Posterior vena cava (tissue), 2 donors: ENCODE data around the gene DIS3. TPM values are rescaled to one million over a fixed set of nuclear protein-coding genes. Genes with fewer than 3 reads are reported as not detected.
"Not testable (repeated sequence)": the region's sequence is repeated elsewhere in the genome, so short reads cannot be mapped to it uniquely, and the experiment has no call there.

ENCODE experiments used
- DNase-seq: peaks from one replicate; pipeline ENCODE4 v3.0.0-alpha.2; 2020; ENCODE audit warnings: low spot score
- intact Hi-C, 2 donors: fragments of 100-400 bp; cut with DNase I; formaldehyde crosslinking; loops; one replicate each; pipeline versions ENCODE4 v1.14.1 to v1.14.2; 2022 to 2023
- long read RNA-seq, 2 donors: library from polyadenylated mRNA; unstranded; transcript quantifications; one replicate each; pipeline ENCODE4 v2.0.0, GENCODE V29; 2020 to 2021
- total RNA-seq, 2 donors: library from RNA; stranded (reverse); fragmentation: NEBNext Ultra II Directional; extraction: Animal tissue kit (Norgen Biotek cat#: 25700); gene quantifications; one replicate each; pipeline ENCODE4 v1.2.1, GENCODE V29; 2021
- donor health status: DM: yes; HTN: yes; CAD: no.
- donor health status: DM: yes; HTN: yes; CAD: no.

The DIS3 gene
- 10 to 100 TPM; 23.9 to 27.1 TPM for total RNA-seq
- long read RNA-seq, donor 1, full-length matches to known transcripts = 1 of 7 reads
- long read RNA-seq, donor 1, partial matches to known transcripts = 5 of 7 reads
- long read RNA-seq, donor 1, other reads (novel, unspliced or antisense) = 1 of 7 reads
- long read RNA-seq, donor 2, partial matches to known transcripts = 4 of 6 reads
- long read RNA-seq, donor 2, other reads (novel, unspliced or antisense) = 2 of 6 reads

GRCh38 chr13:72781451-72782439 lies at the start of gene DIS3, which contains the start of gene PIBF1:
Gene DIS3 (minus strand): TSS chr13:72781900. CDS start chr13:72781832, 68 bp downstream.
Gene PIBF1 (plus strand): TSS chr13:72782133. CDS start chr13:72783470, 1,337 bp downstream.
- DNase-seq = peak; percentile 99
- intact Hi-C loops = no loop called here

- intact Hi-C loops = no loop called here
- no peak for DNase-seq
Measured at GRCh38 chr13:72823724-72824123, 42.0 kb upstream of the DIS3 start.

GRCh38 chr13:72823081-72823480 lies 41.4 kb upstream of the DIS3 start:
- DNase-seq = no peak
- intact Hi-C loops = no loop called here

DNA sequence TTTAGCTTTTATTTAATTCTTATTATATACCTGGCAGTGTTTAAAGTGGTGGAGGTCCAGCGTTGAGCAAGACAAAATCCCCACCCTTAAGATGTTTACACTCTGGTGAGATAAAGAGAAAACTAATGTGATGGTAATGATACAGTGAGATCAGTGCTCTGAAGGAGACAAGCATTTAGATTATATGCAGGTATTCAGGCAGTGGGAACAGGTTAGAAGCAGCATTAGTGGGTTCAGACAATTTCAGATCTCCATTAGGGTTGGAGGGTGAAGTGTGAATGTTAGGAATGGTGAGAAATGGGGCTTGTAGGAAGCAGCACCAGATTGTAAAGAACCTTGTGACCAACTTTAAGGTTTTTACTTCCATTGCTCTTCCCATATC lies 39.2 kb upstream of the DIS3 start:
- intact Hi-C loops = no loop called here
- DNase-seq = no peak

- intact Hi-C loops = no loop called here
- no peak for DNase-seq
Measured at GRCh38 chr13:72820156-72820897, 38.6 kb upstream of the DIS3 start.

DNA sequence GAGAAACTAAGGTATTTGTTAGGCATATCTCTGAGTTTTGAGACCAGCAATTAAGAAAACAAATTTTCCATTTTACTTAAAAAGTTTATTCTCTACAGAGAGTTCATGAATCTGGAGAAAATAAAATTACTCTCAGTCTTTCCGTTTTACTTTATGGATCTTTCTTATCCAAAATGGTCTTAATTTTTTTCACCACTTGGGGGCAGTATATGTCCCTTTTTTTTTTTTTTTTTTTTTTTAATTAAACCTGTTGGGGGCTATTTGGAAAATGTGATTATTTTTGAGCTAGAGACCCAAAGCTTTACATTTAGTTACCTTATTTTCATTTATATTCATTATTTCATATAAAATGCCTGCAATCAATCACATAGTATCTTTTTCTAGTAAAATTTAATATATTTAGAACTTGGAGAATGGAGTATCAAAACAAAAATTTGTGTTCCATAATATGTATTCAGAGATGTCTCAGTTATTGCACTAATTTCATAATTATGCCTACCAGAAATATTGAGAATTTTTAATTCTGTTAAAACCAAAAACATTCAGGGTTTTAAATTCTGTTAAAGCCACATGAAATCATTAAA lies 27.3 kb upstream of the DIS3 start:
- intact Hi-C loops = no loop called here
- no peak for DNase-seq

- DNase-seq, intact Hi-C loops: not testable (repeated sequence)
Measured at GRCh38 chr13:72806514-72806913, 24.8 kb upstream of the DIS3 start.

DNA sequence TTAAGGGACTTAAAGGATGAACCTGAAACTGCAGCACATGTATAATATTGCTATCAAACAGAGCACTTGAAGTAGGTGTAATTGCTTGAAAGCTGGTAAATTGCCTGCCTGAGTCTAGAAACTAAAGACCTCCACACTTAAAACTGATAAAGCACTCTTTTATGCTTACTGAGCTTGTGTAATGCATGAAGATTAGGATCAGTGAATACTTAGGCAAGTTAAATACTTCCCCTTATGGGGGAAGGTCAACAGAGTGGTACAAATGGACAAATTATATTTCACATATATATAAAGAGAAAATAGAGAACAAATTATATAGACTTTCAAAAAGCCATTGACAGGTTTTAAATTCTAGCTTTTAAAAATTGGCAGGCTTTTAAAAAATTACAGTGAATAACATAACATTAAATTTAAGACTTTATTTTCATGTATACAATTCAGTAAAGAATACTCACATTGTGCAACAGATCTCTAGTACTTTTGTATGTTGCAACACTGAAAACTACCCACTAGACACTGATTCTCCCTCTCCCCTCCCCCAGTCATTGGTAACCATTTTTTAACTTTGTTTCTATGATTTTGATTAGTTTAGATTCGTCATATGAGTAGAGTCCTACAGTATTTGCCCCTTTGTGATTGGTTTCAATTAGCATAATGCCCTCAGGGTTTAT lies 24.1 kb upstream of the DIS3 start:
- no peak for DNase-seq
- intact Hi-C loops = no loop called here

DNA sequence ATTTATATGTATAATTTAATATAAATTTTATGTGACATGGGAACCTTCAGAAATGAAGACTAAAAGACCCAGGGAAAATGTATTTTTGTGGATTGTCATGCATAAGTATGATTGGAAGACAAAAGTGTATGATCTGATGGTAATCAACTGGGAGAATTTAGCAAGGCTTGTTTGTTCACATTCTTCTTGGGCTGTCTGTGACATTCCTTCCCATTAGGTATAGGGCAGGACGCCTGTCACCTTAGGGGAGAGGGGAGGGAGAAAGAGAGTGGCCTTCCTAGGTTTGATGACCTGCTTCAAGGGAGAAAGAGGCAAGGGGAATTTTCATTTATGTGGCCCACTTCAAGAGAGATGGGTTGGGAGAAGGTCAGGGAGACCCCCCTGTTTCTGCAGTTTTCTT lies 22.6 kb upstream of the DIS3 start:
- no peak for DNase-seq
- intact Hi-C loops = no loop called here

GRCh38 chr13:72798817-72799216 lies 17.1 kb upstream of the DIS3 start:
- intact Hi-C loops = no loop called here
- DNase-seq = no peak

DNA sequence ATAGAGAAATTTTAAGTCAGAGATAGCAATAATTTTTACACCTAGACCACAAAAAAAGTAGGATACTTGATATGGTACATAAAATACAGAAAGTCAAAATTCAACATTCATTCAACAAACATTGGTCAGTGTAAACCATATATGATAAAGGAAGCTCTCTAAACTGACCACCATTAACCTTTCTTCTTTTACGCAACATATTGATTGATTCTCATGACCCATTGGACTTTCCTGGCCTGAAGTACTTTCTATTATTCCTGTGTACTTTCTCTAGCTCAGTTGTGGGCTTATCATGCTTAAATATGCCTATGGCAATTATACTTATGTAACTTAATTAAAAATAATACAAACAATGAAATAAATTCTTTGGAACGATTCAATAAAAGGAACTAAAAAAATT lies 10.9 kb upstream of the DIS3 start:
- intact Hi-C loops = no loop called here
- no peak for DNase-seq

DNA sequence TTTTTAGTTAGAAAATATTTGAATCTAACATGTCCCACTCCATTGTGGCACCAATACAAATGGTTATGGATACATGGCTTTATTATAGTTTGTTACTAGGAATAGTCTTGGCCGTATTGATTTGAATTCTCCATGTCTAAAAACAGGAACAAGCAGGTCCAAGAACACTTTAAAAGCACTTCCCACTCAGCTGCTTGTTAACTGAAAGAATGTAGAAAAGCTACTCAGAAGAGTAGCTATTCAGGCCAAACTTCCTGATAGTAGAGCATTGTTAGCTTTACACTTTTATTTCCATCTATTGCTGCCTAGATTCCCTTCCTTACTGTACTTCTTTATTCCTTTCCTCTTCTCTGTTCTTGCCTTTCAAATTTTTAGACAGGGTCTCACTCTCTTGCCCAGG lies 7.1 kb upstream of the DIS3 start:
- DNase-seq = no peak
- intact Hi-C loops = no loop called here

DNA sequence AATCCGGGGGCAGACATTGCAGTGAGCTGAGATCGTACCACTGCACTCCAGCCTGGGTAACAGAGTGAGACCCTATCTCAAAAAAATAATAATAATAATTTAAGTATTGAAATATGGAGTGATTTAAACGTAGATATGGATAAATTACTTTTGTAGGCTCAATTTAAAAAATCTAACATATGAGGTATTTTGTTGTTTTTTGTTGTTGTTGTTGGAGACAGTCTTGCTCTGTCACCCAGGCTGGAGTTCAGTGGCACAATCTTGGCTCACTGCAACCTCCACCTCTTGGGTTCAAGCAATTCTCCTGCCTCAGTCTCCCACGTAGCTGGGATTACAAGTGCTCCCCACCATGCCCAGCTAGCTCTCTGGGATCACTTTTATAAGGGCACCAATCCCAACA lies 3.0 kb upstream of the DIS3 start:
- DNase-seq, intact Hi-C loops: not testable (repeated sequence)

DNA sequence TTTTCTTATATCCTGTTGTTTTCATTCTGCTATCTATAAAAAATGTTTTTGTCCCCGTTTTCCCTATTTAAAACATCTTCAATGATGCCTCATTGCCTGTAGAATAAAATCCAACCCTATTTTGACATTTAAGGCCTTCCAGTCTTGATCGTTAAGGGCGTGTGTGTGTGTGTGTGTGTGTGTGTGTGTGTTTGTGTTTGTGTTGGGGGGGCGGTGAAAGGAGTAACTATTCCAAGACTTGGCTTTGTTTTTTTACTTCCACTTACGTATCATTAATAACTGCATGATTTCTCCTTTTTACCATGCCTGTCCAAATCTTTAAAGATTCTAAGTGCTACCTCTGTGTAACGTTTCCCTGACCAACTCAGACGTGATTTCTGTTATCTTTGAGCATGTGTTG lies 1.0 kb upstream of the DIS3 start:
- intact Hi-C loops = no loop called here
- DNase-seq = no peak

GRCh38 chr13:72774019-72774418 lies 7.7 kb downstream of the DIS3 start:
- no peak for DNase-seq
- intact Hi-C loops = no loop called here

- intact Hi-C loops = no loop called here
- DNase-seq = no peak
Measured at GRCh38 chr13:72763411-72763810, 18.3 kb downstream of the DIS3 start.

DNA sequence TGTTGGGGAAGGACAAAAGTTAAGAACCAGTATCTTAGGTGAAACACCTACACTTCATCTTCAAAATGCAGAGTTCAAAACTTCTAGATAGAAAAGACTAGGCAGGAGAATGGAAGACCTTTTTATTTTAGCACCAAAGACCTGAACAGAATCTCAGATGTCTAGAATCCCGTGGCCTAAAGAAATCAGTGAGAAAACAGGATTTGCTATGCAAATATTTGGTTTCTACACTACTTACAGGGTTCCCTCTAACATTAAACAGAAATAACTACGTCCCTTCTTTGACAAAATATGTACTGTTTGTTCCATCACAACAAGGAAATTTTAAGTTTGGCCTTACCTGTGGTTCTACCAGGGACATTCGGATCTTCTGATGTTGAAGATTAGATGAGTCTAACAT lies 21.5 kb downstream of the DIS3 start:
- DNase-seq = no peak
- intact Hi-C loops = no loop called here

GRCh38 chr13:72757792-72758535 lies 23.7 kb downstream of the DIS3 start:
- DNase-seq = no peak
- intact Hi-C loops = no loop called here
